Right lobe of liver (tissue), 4 donors: ENCODE data around the gene CTIF.

Experiments used
- POLR2A ChIP-seq: fragments of 450-650 bp; IDR thresholded peaks from one replicate; pipeline ENCODE4 v1.6.1; 2017; ENCODE audit warnings: antibody characterized with exemption, mild to moderate bottlenecking
- TF ChIP-seq, protein P1 (sequence below), 4 donors: fragments of 200-600 bp in 3 of 4; fragments of 450-650 bp in 1 of 4; IDR thresholded peaks; one replicate each; pipeline versions ENCODE4 v1.5.1 to v1.8.0; 2016 to 2022; ENCODE audit warnings: antibody characterized with exemption in 4 of 4, mild to moderate bottlenecking in 2 of 4
- donor health status: DM: no; HTN: no; CAD: no.
- donor health status: DM: no; HTN: no; CAD: no.
- donor health status: DM: no; HTN: yes; CAD: no.

DNA sequence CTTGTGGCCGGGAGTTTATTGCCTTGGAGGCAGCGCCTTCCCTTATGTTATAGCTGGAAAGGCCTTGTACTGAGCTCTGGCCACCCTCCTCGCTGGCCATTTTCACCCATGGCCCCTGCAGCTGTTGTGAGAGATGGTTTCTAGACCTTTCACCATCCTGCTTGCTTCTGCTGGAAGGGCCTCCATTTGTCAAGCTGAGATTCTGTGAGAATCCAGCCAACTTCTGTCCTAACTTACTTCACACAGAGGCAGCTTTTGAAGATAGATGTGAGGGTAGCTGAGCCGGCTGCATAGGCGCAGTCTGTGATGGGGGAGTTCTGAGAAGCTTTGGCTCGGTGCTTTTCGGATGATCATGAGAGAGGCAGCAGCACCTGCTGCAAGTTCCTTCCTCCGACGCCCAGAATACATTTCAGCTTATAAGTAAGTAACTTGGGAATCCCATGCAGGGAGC lies 8.7 kb downstream of the CTIF start:
- TF ChIP-seq, protein P1, sequence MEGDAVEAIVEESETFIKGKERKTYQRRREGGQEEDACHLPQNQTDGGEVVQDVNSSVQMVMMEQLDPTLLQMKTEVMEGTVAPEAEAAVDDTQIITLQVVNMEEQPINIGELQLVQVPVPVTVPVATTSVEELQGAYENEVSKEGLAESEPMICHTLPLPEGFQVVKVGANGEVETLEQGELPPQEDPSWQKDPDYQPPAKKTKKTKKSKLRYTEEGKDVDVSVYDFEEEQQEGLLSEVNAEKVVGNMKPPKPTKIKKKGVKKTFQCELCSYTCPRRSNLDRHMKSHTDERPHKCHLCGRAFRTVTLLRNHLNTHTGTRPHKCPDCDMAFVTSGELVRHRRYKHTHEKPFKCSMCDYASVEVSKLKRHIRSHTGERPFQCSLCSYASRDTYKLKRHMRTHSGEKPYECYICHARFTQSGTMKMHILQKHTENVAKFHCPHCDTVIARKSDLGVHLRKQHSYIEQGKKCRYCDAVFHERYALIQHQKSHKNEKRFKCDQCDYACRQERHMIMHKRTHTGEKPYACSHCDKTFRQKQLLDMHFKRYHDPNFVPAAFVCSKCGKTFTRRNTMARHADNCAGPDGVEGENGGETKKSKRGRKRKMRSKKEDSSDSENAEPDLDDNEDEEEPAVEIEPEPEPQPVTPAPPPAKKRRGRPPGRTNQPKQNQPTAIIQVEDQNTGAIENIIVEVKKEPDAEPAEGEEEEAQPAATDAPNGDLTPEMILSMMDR (IDR thresholded peaks at IDR 0.05), result no peak
- TF ChIP-seq POLR2A, result no peak
